Activated CD4-positive, alpha-beta T cell treated with anti-CD3 and anti-CD28 coated beads for 48 hours (primary cell): ENCODE results near the gene PAAF1.

Experiments used
- DNase-seq: peaks from one replicate; pipeline ENCODE4 v3.0.0-alpha.2; 2020

PAAF1 gene

DNA sequence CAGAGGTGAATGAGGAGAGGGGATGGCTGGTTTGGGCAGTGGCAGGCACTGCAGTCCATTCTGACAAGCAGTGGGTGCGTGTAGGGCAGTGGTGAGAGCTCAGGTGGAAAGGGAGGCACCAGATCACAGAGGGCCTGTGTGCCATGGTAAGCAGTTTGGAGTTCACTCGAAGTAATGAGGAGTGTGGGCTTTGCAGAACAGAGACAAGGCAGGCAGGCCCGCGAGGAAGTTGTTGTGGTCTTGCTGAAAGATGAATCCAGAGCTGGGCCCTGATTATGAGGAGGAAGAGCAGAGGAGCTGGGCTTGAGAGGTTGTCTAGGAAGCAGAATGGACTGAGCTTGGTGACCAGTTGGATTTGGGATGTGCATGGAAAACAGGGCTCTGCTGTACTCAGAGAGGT lies 72.4 kb downstream of the PAAF1 start:
- DNase-seq = no peak

DNA sequence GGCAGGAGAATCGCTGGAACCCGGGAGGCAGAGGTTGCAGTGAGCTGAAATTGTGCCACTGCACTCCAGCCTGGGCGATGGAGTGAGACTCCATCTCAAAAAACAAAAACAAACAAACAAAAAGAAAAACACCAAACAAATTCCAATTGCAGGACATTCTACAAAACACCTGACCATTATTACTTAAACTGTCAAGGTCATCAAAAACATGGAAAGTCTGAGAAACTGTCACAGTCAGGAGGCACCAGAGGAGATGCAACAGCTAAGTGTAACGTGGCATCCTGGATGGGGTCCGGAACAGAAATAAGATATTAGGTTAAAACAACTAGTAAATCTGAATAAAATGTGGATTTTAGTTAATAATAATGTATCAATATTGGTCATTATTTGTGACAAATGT lies 73.1 kb downstream of the PAAF1 start:
- no peak for DNase-seq

DNA sequence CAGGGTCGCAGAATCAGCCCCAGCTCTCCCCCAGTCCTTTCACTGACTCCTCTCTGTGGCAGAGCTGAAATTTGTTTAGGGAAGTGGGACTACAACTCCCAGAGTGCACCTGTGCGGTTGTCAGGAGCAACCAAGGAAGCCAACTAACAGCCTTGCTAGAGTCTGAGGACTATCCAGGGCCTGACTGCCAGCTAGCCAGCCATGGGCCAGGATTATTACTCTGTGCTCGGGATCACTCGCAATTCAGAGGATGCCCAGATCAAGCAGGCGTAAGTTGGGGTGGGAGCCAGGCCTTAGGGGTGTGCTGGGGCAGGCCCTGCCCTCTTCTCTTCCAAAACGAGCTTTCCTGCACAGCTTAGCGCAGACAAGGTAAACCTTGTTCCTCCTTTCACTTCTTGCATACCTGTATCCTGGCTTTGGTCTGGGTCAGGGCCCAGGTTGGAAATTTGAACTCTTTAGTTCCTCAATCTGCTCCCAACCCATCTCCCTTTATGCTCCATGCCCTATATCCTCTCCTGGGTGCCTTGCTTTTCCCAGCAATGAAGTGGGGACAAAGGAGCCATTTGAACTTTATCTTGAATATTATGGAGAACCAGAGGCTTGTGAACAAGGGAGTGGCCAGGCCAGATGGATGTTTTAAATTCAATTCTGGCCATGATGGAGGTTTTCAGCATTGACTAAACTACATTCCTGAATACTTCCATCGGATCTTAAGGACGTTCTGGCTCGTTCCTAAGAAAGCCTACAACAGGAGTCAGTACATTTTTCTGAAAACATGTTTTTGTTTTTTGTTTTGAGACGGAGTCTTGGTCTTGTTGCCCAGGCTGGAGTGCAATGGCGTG lies 74.3 kb downstream of the PAAF1 start, which contains the start of gene DNAJB13:
DNAJB13 (plus strand) TSS at position 158 of the 842 bp plus-strand sequence; CDS start at position 202, 44 bp downstream.
- peak; percentile 50 for DNase-seq

DNA sequence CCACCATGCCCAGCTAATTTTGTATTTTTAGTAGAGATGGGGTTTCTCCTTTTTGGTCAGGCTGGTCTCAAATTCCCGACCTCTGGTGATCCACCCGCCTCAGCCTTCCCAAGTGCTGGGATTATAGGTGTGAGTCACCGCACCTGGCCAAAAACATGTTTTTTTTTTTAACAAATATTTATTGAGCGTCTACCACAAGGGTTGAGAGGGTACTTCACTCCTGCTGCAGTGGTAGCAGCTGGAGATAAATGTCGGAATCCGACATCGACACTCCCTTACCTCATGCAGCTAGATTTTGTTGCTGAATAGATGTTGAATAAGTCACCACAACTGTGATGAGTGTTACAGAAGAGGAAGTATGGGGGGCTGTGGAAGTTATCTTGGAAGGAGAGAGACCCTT lies 75.0 kb downstream of the PAAF1 start:
- DNase-seq = no peak

DNA sequence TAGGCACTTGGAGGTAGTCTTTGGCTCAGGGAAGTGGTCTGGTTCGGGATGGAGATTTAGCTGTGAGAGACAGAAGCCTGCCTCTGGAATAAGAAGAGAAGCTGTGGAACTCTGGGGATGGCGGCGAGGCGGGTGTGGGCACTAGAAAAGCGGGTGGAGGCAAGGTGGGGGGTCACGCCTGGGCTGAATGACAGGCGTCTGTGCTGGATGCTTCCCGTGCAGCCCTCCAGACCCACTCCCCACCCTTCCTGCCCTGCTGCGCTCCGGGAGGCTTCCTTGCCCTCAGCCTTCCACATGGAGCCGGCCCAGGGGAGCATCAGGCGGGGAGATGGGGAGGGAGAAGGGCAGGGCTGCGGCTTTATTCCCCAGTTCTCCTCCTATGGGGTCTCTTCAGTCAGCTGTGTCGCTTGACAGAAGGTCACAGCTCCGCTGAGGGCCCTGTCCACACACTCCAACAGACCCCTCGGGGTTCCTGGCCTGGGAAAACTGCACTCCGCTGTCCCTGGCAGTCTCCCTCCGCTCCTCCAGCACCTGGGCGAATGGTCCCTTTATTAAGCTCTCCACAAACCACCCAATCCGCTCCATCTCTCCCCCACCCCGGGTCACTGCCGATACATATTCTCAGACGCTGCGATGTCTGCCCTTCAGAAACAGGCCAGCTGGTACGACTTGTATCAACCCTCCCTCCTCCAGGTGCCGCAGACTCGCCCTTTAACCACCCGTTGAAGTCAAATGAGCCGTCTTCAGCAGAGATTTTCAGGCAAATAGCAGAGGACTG lies 80.3 kb downstream of the PAAF1 start:
- DNase-seq = no peak

DNA sequence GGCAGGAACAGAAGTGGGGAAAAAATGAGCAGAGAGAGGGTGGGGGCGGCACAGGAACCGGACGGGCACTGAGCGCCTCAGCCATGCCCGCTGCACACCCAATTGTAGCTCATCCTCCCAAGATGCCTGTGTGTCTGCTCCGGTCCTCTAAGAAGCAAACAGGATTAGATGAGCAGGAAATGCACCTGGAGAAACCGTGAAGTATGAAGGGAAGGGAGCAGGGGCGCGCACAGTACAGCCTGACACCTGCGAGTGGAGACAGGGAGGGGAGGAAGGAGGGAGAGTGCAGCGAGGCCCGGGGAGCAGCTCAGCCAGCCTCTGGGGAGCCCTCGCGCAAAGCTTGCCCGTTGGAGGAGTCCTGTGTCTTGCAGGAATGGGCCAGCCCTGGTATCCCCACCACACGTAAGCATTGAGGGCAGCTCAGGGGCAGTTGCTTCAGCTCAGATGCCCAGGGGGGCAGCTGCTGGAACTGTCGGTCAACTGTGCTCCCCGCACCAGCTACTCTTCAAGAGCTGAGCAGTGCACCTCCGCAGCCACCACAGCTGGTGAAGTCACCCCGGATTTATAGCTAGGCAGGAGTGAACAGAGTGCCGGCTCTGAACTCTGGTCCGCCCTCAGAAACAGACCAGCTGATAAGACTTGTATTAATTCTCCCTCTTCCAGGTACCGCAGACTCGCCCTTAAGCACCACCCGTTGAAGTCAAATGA lies 81.0 kb downstream of the PAAF1 start:
- no peak for DNase-seq

DNA sequence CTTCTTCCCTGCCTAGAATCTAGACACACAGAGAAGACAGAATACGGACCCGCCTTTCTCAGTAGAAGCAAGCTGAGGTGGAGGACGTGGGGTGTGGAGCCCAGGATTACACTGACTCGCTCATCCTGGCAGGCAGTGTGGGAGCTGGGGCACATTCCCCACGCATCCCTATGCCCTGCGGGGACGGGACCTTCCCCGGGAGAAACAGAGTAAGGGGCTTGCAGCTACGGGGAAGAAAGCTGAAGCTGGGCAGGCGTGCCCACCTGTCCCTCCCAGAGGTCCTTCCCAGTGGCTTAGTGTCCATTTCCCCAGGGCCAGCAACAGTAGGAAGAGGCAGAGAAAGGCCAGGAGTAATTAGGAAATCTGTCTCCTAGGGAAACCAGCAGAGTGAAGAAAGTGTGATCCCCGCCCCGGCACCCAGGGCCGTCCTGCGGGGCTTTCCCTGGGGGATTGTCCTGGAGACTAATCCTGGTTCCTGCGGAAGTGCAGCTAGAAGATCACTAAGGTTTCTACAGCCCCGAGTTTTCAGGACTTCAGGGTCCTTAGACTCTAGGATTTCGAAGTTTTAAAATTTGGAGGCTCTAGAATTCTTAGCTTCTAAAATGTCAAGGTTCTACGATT lies 81.8 kb downstream of the PAAF1 start:
- no peak for DNase-seq

DNA sequence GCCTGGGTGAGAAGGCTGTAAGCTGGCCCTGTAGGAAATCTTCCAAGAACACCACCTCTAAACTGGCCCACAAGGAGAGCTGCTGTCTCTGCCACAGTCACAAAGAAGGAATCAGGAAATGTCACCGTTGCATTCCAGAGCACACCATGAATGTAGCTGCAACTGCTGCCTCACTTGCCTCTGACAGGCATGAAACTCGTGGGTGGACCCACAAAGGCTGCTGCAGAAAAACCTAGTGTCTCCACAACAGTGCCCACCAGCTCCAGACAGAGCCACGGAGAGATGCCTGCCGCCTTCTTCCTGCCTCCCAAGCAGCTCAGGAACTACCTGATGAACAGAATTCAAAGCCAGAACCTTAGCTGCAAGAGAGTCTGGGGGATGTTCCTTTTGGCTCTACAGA lies 84.5 kb downstream of the PAAF1 start:
- no peak for DNase-seq

DNA sequence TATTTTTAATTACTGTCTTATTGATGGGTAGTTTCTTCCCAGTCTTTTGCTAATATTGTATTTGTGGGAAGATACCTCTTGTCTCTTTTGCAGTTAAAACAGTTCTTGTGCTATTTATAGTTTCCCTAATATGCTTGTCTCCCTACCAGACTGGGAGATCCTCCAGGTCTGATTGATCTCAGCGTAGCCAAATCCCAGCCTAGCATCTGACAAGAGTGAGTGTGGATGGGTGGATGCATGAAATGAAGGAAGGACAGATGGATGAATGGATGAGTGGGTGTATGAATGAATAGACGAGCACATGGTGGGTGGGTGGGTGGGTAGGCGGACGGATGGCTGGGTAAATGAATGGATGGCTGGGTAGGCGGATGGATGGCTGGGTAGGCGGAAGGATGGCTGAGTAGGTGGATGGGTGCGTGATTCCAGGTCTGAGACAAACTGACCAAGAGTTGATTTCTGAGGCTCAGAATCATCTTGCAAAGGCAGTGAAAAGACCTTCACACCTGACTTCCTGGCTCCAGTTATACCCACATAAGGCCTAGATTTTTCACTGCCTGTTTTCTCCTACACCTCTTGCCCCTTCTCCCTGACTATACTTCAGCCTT lies 85.4 kb downstream of the PAAF1 start:
- no peak for DNase-seq

DNA sequence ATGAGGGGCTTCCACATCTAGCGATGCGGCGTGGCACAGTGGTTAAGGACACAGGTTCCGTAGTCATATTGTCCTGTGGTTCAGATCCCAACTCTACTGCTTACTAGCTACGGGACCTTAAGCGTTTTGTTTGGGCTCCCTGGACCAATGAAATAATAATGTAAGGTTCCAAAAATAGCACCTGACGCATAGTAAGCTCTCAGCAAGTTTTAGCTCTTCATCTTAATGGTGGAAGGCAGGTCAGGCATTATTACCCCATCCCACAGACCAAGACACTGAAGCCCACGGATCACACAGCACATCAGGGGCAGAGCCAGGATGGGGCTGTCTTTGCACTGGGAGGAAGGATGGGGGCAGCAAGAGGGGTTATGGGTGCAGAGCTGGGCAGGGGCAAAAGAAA lies 87.1 kb downstream of the PAAF1 start:
- DNase-seq = no peak

DNA sequence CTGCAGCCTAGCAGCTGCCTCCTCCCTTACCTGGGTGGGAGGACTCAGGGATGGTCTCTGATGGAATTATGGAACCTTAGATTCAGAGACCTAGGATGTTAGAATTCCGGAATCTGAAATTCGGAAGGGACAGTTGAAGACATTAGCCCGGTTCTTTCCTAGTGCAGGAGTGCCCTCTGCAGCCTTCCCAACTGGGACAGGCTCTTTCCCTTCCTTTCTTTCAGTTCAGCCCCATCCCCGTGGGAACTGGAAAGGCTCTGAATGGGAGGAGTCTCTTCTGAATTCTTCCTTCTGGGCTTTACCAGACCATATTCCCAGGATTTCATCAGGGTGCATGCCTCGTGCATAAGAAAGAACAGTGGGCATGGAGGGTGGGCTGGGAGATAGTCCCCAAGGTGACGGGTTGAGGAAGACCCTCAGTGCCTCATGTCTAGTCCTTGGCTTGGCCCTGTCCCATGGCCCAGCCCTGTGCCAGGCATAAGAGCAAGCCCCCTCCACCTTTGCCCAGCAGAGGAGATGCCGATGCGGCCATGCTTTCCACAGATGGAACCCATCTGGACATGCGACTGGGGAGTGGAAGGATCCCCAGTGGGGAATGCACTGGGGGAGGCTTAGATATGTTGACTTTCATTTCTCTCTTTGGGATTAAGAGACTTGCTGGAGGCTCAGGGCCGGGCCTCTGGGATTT lies 88.4 kb downstream of the PAAF1 start:
- no peak for DNase-seq

DNA sequence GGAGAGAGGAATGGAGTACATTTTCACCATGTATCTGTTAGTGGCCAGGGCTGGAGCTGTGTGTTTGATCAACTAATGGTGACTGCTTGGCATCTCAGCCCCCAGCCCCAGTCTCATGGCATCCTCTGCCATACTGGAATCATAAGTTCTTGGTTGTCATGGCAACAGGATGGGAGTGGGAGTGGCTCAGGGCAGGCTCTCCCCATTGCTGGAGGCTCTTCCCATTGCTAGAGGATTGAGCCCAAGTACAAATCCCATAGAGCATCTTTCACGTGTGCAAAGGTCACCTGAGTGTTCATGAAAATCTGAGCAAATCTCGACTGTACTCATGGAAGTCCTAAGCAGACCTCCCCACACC lies 88.9 kb downstream of the PAAF1 start:
- no peak for DNase-seq

DNA sequence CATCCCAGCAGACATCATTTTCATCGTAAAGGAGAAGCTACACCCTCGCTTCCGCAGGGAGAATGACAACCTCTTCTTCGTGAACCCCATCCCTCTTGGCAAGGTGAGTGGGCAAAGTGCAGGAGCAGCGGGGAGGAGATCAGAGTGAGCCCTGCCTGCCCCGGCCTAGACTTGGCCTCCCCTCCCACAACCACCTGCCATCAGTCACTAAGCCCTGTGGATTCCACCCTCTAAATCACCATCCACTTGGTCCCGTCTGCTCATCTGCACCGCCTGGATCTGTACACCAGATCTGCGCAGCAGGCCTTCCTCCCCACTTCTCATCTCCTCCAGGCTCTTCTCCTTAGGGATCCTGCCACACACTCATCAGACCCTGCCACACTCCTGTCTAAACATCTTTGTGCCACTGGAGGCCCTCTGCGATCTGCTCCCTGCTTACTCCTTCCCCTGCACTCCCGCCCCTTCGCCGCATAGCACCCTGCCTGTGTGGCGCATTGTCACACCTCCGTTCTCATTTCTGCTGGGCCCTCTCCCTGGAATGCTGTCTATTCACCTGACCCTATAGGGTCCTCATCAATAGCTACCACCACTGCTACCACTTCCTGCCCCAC lies 91.7 kb downstream of the PAAF1 start:
- DNase-seq = no peak

DNA sequence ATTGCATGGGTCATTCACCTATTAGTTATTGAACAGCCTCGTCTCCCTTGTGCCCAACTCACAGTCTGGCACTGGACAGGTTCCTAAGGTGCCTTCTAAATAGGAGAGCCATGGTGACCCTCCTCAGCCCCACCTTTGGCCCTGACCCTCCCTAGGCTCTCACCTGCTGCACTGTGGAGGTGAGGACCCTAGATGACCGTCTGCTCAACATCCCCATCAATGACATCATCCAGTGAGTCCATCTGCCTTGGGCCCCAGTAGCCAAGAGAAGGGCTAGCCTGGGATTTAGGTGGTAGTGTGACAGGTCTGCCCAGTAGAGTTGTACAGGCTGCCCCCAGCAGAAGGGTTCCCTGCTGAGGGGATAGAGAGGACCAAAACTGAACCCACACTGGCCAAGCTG lies 92.3 kb downstream of the PAAF1 start:
- DNase-seq = no peak

DNA sequence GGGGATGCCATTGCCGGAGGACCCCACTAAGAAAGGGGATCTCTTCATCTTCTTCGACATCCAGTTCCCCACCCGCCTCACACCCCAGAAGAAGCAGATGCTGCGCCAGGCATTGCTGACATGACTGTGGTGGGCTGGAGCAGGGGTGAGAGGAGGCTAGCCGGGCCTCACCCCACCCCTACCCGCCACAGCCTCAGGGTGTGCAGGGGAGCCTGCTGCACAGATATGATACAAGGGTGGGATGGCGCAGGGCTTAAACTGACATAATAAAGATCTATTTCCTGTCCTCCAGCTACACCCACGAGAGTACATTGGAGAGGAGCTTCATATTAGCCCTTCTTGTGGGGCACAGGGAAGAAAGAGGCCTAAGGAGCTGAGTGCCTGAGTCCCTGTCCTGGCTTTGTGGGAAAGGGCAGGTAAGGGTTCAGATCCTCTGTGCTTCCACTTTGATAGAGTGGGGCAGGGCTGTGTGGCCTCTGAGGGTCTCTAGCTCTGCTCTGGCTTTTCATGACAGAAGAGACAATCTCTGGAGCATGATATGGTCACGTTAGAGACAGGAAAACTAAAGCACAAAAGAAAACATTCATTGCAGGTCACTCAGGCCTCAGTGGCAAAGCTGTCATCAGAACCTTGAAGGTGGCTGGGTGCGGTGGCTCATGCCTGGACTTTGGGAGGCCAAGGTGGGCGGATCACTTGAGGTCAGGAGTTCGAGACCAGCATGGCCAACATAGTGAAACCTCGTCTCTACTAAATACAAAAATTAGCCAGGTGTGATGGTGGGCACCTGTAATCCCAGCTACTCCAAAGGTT lies 93.4 kb downstream of the PAAF1 start:
- DNase-seq = no peak

DNA sequence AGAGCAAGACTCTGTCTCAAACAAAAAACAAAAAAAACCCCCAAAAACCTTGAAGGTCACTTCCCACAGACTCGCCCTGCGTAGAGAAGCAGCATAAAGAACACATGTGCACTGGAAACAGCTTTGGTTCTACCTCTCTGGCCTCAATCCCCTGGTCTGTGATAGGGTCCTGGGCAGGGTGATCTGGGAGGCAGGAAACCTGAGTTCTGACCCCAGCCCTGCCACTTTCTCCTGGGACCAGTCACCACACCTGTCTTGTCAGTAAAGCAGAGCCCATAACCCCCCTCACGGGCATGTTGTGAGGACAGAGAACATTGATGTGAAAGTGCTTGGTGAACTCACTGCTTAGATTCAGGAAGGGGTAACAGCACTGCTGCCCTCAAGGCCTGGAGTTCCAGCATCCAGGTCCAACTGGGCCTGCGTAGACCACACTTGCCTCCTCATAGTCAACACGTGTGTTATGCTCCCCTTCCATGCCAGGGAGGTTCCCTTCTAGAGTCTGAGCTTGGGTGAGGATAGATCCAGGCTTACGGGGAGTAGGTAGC lies 94.4 kb downstream of the PAAF1 start:
- no peak for DNase-seq

DNA sequence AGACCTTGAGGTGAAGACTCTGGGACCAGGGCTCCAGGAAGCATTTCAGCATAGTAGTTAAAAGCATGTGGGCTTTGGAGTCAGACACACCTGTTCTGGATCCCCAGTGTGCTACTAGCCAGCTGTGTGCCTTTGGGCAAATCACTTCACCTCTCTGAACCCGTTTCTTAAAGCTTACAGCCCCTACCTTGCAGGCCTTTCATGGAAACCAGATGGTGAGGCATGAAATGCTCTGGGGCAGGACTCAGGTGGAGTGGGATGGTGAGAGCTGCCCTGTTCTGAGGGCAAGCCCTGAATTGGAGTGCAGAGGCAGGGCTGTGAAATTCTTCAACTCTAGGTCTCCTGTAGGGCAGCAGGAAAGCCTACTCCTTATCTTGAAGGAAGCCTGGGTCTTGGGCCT lies 95.4 kb downstream of the PAAF1 start:
- DNase-seq = no peak

DNA sequence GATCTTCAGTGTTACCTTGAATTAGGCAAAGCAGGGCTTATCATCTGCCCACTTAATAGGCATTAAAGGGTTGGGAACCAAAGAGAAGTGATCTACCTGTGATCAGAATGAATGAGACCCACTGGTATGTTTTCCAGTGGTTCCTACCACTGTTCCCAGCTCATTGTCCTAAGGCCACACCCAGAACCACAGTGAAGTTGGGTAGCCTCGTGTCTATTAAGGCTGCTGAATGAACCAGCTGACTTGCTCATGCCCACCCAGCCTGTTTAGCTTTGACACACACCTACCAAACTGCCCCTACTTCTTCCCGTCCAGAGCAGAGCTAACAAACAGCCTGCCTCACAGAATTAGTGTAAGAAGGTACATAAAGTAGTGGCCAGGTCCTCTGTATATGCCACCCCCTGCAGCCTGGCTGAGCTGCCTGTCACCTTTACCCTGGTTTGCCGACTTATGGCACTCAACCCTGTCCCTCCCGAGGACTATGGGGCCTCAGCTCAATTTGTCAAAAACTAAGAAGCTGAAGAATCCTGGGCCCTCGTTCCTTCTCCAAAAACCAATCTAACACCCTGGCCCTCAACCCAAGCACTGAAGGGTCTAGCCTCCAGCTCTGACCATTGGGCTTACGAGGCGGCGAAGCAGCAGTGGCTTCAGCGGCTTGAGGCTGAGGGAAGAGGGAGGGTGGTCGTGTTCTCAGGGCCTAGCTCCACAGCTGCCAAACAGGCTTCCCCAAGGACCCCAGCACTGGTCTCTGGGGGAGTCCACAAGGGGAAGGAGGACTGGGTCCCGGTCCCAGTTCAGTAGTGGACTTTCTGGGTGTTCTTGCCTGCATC lies 96.0 kb downstream of the PAAF1 start:
- no peak for DNase-seq
